CD14-positive monocyte (primary cell): ENCODE data around the gene DNMT3A. TPM values are rescaled to one million over a fixed set of nuclear protein-coding genes. Genes with fewer than 3 reads are reported as not detected.

ENCODE experiments used
- DNase-seq, 3 donors: peaks; one replicate each; pipeline ENCODE4 v3.0.0-alpha.2; 2011 to 2022
- H2AFZ ChIP-seq: 2 replicates; pipeline ENCODE4 v1.6.0; 2012; ENCODE audit warnings: mild to moderate bottlenecking, low read depth, low read length, inconsistent platforms; ENCODE audit not compliant: insufficient read depth, poor library complexity, severe bottlenecking
- H3K27ac ChIP-seq, 2 donors: 1 replicate in 1 of 2; 2 replicates in 1 of 2; pipeline ENCODE4 v1.5.1; 2012 to 2013; ENCODE audit warnings: low read length in 2 of 2, control low read depth in 1 of 2, inconsistent platforms in 1 of 2, low read depth in 1 of 2, mild to moderate bottlenecking in 1 of 2
- H3K27me3 ChIP-seq, 2 donors: one replicate each; pipeline versions ENCODE4 v1.6.0 to v1.6.1; 2011 to 2013; ENCODE audit warnings: low read length in 2 of 2; ENCODE audit not compliant: control insufficient read depth in 2 of 2, insufficient read depth in 2 of 2
- H3K36me3 ChIP-seq, 2 donors: replicated peaks in 1 of 2; 1 replicate in 1 of 2; 2 replicates in 1 of 2; pipeline versions ENCODE4 v1.5.1 to v1.6.1; 2012 to 2013; ENCODE audit warnings: low read length in 2 of 2, control low read depth in 1 of 2, inconsistent platforms in 1 of 2, mild to moderate bottlenecking in 1 of 2; ENCODE audit not compliant: insufficient read depth in 2 of 2, control insufficient read depth in 1 of 2
- H3K4me1 ChIP-seq, 2 donors: 1 replicate in 1 of 2; 2 replicates in 1 of 2; pipeline versions ENCODE4 v1.5.1 to v1.6.1; 2012 to 2013; ENCODE audit warnings: low read length in 2 of 2, control low read depth in 1 of 2, inconsistent platforms in 1 of 2, mild to moderate bottlenecking in 1 of 2, moderate library complexity in 1 of 2; ENCODE audit not compliant: insufficient read depth in 2 of 2, control insufficient read depth in 1 of 2
- H3K4me2 ChIP-seq: replicated peaks from 2 replicates; pipeline ENCODE3; 2012; ENCODE audit warnings: low read length, moderate library complexity, mild to moderate bottlenecking; ENCODE audit not compliant: poor library complexity, severe bottlenecking; ENCODE audit errors: extremely low read depth
- H3K4me3 ChIP-seq, 3 experiments: fragments of 200-600 bp in 1 of 3; sonication (generic) in 1 of 3; replicated peaks in 1 of 3; 1 replicate in 2 of 3; 2 replicates in 1 of 3; pipeline ENCODE4 v1.5.1; 2011 to 2013; ENCODE audit warnings: low read length in 3 of 3, mild to moderate bottlenecking in 3 of 3, control low read depth in 2 of 3, low read depth in 2 of 3, inconsistent platforms in 1 of 3, moderate library complexity in 1 of 3
- H3K79me2 ChIP-seq: 2 replicates; pipeline ENCODE4 v1.6.0; 2012; ENCODE audit warnings: mild to moderate bottlenecking, control low read depth, inconsistent platforms, low read length, moderate library complexity; ENCODE audit not compliant: insufficient read depth
- H3K9ac ChIP-seq: 2 replicates; pipeline ENCODE4 v1.6.0; 2017; ENCODE audit warnings: low read length, mild to moderate bottlenecking; ENCODE audit not compliant: insufficient read depth, poor library complexity, severe bottlenecking
- H3K9me3 ChIP-seq, 2 donors: replicated peaks in 1 of 2; 1 replicate in 1 of 2; 2 replicates in 1 of 2; pipeline versions ENCODE4 v1.5.1 to v1.6.1; 2012 to 2013; ENCODE audit warnings: low read length in 2 of 2, control low read depth in 1 of 2; ENCODE audit not compliant: control insufficient read depth in 1 of 2, insufficient read depth in 1 of 2
- H4K20me1 ChIP-seq: 2 replicates; pipeline ENCODE4 v1.6.0; 2012; ENCODE audit warnings: mild to moderate bottlenecking, low read length, control low read depth, moderate library complexity; ENCODE audit not compliant: insufficient read depth
- H3K27ac Mint-ChIP-seq, 7 donors: one replicate each; pipeline ENCODE4 v1.8.0; 2020; ENCODE audit warnings: mild to moderate bottlenecking in 7 of 7, mixed read lengths in 7 of 7, moderate library complexity in 6 of 7, inconsistent platforms in 2 of 7
- H3K27me3 Mint-ChIP-seq, 3 donors: one replicate each; pipeline ENCODE4 v1.8.0; 2021 to 2022; ENCODE audit warnings: low read depth in 3 of 3, mild to moderate bottlenecking in 3 of 3, mixed read lengths in 3 of 3, moderate library complexity in 3 of 3, inconsistent platforms in 1 of 3
- H3K36me3 Mint-ChIP-seq, 2 donors: one replicate each; pipeline ENCODE4 v1.8.0; 2020; ENCODE audit warnings: mixed read lengths in 2 of 2, inconsistent platforms in 1 of 2, mild to moderate bottlenecking in 1 of 2
- H3K4me1 Mint-ChIP-seq: one replicate; pipeline ENCODE4 v1.8.0; 2020; ENCODE audit warnings: mild to moderate bottlenecking, mixed read lengths
- H3K4me3 Mint-ChIP-seq, 2 donors: one replicate each; pipeline ENCODE4 v1.8.0; 2020; ENCODE audit warnings: mild to moderate bottlenecking in 2 of 2, mixed read lengths in 2 of 2, moderate library complexity in 1 of 2
- H3K9me3 Mint-ChIP-seq, 7 donors: one replicate each; pipeline ENCODE4 v1.8.0; 2020 to 2022; ENCODE audit warnings: mixed read lengths in 7 of 7, mild to moderate bottlenecking in 6 of 7, moderate library complexity in 6 of 7, inconsistent platforms in 2 of 7
- CTCF ChIP-seq: fragments of 200-600 bp; IDR thresholded peaks from one replicate; pipeline ENCODE4 v1.8.0; 2022; ENCODE audit warnings: antibody characterized with exemption, mild to moderate bottlenecking
- WGBS: methylation state at CpG from one replicate; pipeline ENCODE4 v1.1.5; 2013; ENCODE audit warnings: missing lambda C conversion rate; ENCODE audit not compliant: insufficient coverage; 5-methylcytosine and 5-hydroxymethylcytosine counted together
- intact Hi-C, 2 donors: fragments of 100-400 bp; cut with micrococcal nuclease; formaldehyde crosslinking; loops; one replicate each; pipeline versions ENCODE4 v1.15.0 to v1.15.1; 2023
- polyA plus RNA-seq, 3 donors: library from polyadenylated mRNA; depleted of rRNA in 1 of 3; unstranded in 2 of 3; stranded (reverse) in 1 of 3; fragments of 300-500 nt in 2 of 3; fragments of >200 nt in 1 of 3; fragmentation: Illumina TruSeq in 2 of 3; gene quantifications; 1 replicate in 2 of 3; 2 replicates in 1 of 3; pipeline ENCODE4 v1.2.3, GENCODE V29; 2012 to 2021

Gene DNMT3A
- polyA plus RNA-seq, 3 donors, result 1.7 to 7.9 (median 2.7) TPM

- Histone ChIP-seq H2AFZ (peak overlapping the region; percentile 22), H4K20me1 (no peaks in the 10 kb centered on the region), H3K27ac (no peak overlapping the region), H3K4me2 (no peak overlapping the region), H3K9me3 (no peaks in the 10 kb centered on the region), H3K4me1 (peaks cover 0 to 3% of the 10 kb centered on the region in 2 donors), H3K27me3 (no peaks in the 10 kb centered on the region), H3K4me3 (no peak overlapping the region), H3K36me3 (no peaks in the 10 kb centered on the region), H3K9ac (no peak overlapping the region), H3K79me2 (no peaks in the 10 kb centered on the region)
- no peak for DNase-seq
- H3K9me3 Mint-ChIP-seq, result no peaks in the 10 kb centered on the region
- peaks cover 7% of the 10 kb centered on the region for H3K4me1 Mint-ChIP-seq
- H3K27me3 Mint-ChIP-seq, result peaks cover 3 to 17% (median 5%) of the 10 kb centered on the region in 3 donors
- no peak overlapping the region for H3K4me3 Mint-ChIP-seq
- no CpG with 5 or more reads among the region's 4 CpGs for WGBS
- TF ChIP-seq CTCF, result no peak
- intact Hi-C loops, result no loop called here
- no peaks in the 10 kb centered on the region for H3K36me3 Mint-ChIP-seq
- H3K27ac Mint-ChIP-seq, result no peak overlapping the region
These were observed 143.6 kb downstream of the DNMT3A start for GRCh38 chr2:25198209-25198525.

GRCh38 chr2:25197336-25198208 lies 144.2 kb downstream of the DNMT3A start:
- H3K4me3 Mint-ChIP-seq, result peak overlapping the region in 1 of 2 donors; percentile 43
- no peaks in the 10 kb centered on the region for H3K36me3 Mint-ChIP-seq
- no peaks in the 10 kb centered on the region for H3K79me2 ChIP-seq
- no peaks in the 10 kb centered on the region for H4K20me1 ChIP-seq
- no peaks in the 10 kb centered on the region for H3K9me3 ChIP-seq
- H3K4me3 ChIP-seq, result no peak overlapping the region
- no peak for DNase-seq
- peaks cover 7% of the 10 kb centered on the region for H3K4me1 Mint-ChIP-seq
- H3K4me1 ChIP-seq, result peaks cover 0 to 3% of the 10 kb centered on the region in 2 donors
- H3K27me3 Mint-ChIP-seq, result peaks cover 3 to 17% (median 5%) of the 10 kb centered on the region in 3 donors
- 36% methylated on average over 10 of the region's 12 CpGs for WGBS
- no peak overlapping the region for H3K27ac ChIP-seq
- H3K36me3 ChIP-seq, result no peaks in the 10 kb centered on the region
- H3K9ac ChIP-seq, result no peak overlapping the region
- no peaks in the 10 kb centered on the region for H3K9me3 Mint-ChIP-seq
- intact Hi-C loops, result no loop called here
- peak overlapping the region; percentile 22 for H2AFZ ChIP-seq
- no peaks in the 10 kb centered on the region for H3K27me3 ChIP-seq
- H3K4me2 ChIP-seq, result no peak overlapping the region
- no peak for TF ChIP-seq CTCF
- H3K27ac Mint-ChIP-seq, result peak overlapping the region in 1 of 7 donors; percentile 60
